Measurements from ENCODE around the gene CEP350. TPM values are rescaled to one million over a fixed set of nuclear protein-coding genes. Genes with fewer than 3 reads are reported as not detected.

CEP350 gene
- total RNA-seq, 2 donors from 2014 or later, result 32.2 to 42.2 TPM

GRCh38 chr1:180112091-180112490 lies 157.5 kb downstream of the CEP350 start:
- WGBS, 2 experiments (ENCODE audit: insufficient coverage in 1 of 2, insufficient read length in 1 of 2), result 100% methylated on average over 2 of the region's 2 CpGs; no CpG with 5 or more reads in 1 of the 2 experiments
- no peaks in the 10 kb centered on the region for H3K4me1 Mint-ChIP-seq
- H3K9ac ChIP-seq (ENCODE audit: extremely low read depth, low read length, poor library complexity, severe bottlenecking), result no peak overlapping the region
- no peaks in the 10 kb centered on the region for H3K27me3 Mint-ChIP-seq (ENCODE audit: insufficient read depth)
- H3K9me3 ChIP-seq (ENCODE audit: control insufficient read depth, low read length), result no peaks in the 10 kb centered on the region
- no peak for DNase-seq
- H3K36me3 ChIP-seq (ENCODE audit: control insufficient read depth, insufficient read depth, low read length), result peaks cover 38% of the 10 kb centered on the region
- no peak overlapping the region for H3K27ac ChIP-seq (ENCODE audit: low read depth, low read length)
- no peaks in the 10 kb centered on the region for H3K9me3 Mint-ChIP-seq
- no peak for TF ChIP-seq CTCF (conservative IDR thresholded peaks at IDR 0.05)
- no peak overlapping the region for H3K27ac Mint-ChIP-seq
- H3K4me3 ChIP-seq (ENCODE audit: low read length), result no peak overlapping the region
- no peaks in the 10 kb centered on the region for H3K4me1 ChIP-seq (ENCODE audit: control insufficient read depth, insufficient read depth, low read length)
- no peaks in the 10 kb centered on the region for H3K27me3 ChIP-seq (ENCODE audit: control insufficient read depth, insufficient read depth, low read length, poor library complexity, severe bottlenecking)
- peaks cover 24% of the 10 kb centered on the region for H3K36me3 Mint-ChIP-seq (ENCODE audit: low read depth)
- no peak overlapping the region for H3K4me3 Mint-ChIP-seq

GRCh38 chr1:180112984-180113647 lies 158.5 kb downstream of the CEP350 start:
- no peak overlapping the region for H3K9ac ChIP-seq (ENCODE audit: extremely low read depth, low read length, poor library complexity, severe bottlenecking)
- no peak for TF ChIP-seq CTCF (conservative IDR thresholded peaks at IDR 0.05)
- Mint-ChIP-seq H3K9me3 (no peaks in the 10 kb centered on the region), H3K27me3 (ENCODE audit: insufficient read depth) (no peaks in the 10 kb centered on the region), H3K27ac (no peak overlapping the region), H3K36me3 (ENCODE audit: low read depth) (peaks cover 21% of the 10 kb centered on the region), H3K4me1 (no peaks in the 10 kb centered on the region), H3K4me3 (no peak overlapping the region)
- 97% methylated on average over 2 of the region's 2 CpGs; no CpG with 5 or more reads in 1 of the 2 experiments for WGBS, 2 experiments (ENCODE audit: insufficient coverage in 1 of 2, insufficient read length in 1 of 2)
- no peak overlapping the region for H3K27ac ChIP-seq (ENCODE audit: low read depth, low read length)
- no peak overlapping the region for H3K4me3 ChIP-seq (ENCODE audit: low read length)
- no peaks in the 10 kb centered on the region for H3K27me3 ChIP-seq (ENCODE audit: control insufficient read depth, insufficient read depth, low read length, poor library complexity, severe bottlenecking)
- DNase-seq, result no peak
- no peaks in the 10 kb centered on the region for H3K9me3 ChIP-seq (ENCODE audit: control insufficient read depth, low read length)
- peaks cover 38% of the 10 kb centered on the region for H3K36me3 ChIP-seq (ENCODE audit: control insufficient read depth, insufficient read depth, low read length)
- no peaks in the 10 kb centered on the region for H3K4me1 ChIP-seq (ENCODE audit: control insufficient read depth, insufficient read depth, low read length)

- no peak overlapping the region for H3K9ac ChIP-seq (ENCODE audit: extremely low read depth, low read length, poor library complexity, severe bottlenecking)
- Mint-ChIP-seq H3K4me1 (no peaks in the 10 kb centered on the region), H3K36me3 (ENCODE audit: low read depth) (peaks cover 18% of the 10 kb centered on the region), H3K4me3 (no peak overlapping the region), H3K9me3 (no peaks in the 10 kb centered on the region), H3K27me3 (ENCODE audit: insufficient read depth) (no peaks in the 10 kb centered on the region), H3K27ac (no peak overlapping the region)
- peaks cover 38% of the 10 kb centered on the region for H3K36me3 ChIP-seq (ENCODE audit: control insufficient read depth, insufficient read depth, low read length)
- TF ChIP-seq CTCF (conservative IDR thresholded peaks at IDR 0.05), result no peak
- WGBS, 2 experiments (ENCODE audit: insufficient coverage in 1 of 2, insufficient read length in 1 of 2), result 97 to 98% methylated on average over 3 to 4 of the region's 4 CpGs
- H3K4me3 ChIP-seq (ENCODE audit: low read length), result no peak overlapping the region
- DNase-seq, result no peak
- no peak overlapping the region for H3K27ac ChIP-seq (ENCODE audit: low read depth, low read length)
- H3K4me1 ChIP-seq (ENCODE audit: control insufficient read depth, insufficient read depth, low read length), result no peaks in the 10 kb centered on the region
- H3K27me3 ChIP-seq (ENCODE audit: control insufficient read depth, insufficient read depth, low read length, poor library complexity, severe bottlenecking), result no peaks in the 10 kb centered on the region
- no peaks in the 10 kb centered on the region for H3K9me3 ChIP-seq (ENCODE audit: control insufficient read depth, low read length)
These were observed 159.9 kb downstream of the CEP350 start for GRCh38 chr1:180114396-180114945.
